NCI-H1092 treated with DMSO at 0.1 percent for 48 hours (cell line): ENCODE data around the gene RBM42.
"Not testable (repeated sequence)": the region's sequence is repeated elsewhere in the genome, so short reads cannot be mapped to it uniquely, and the experiment has no call there.

Source experiments
- DNase-seq: peaks from one replicate; lab custom pipeline; 2025; lab: John Stamatoyannopoulos, UW

The RBM42 gene

GRCh38 chr19:35654828-35655227, 26.0 kb downstream of the RBM42 start:
- not testable (repeated sequence) for DNase-seq

GRCh38 chr19:35655600-35655999, 26.8 kb downstream of the RBM42 start:
- no peak for DNase-seq

GRCh38 chr19:35656700-35657099, 27.9 kb downstream of the RBM42 start:
- no peak for DNase-seq

- no peak for DNase-seq
Measured at GRCh38 chr19:35657904-35658700, 29.3 kb downstream of the RBM42 start.

GRCh38 chr19:35661995-35662340, 33.1 kb downstream of the RBM42 start:
- DNase-seq, result no peak

- DNase-seq, result no peak
Measured at GRCh38 chr19:35663981-35664380, 35.1 kb downstream of the RBM42 start.

- DNase-seq, result no peak
Measured at GRCh38 chr19:35665157-35665556, 36.3 kb downstream of the RBM42 start.

GRCh38 chr19:35665604-35666003, 36.8 kb downstream of the RBM42 start:
- DNase-seq, result no peak

- no peak for DNase-seq
Measured at GRCh38 chr19:35666251-35666913, 37.5 kb downstream of the RBM42 start, which contains the start of gene UPK1A. Gene UPK1A, plus strand, starts transcription at chr19:35666517. Its CDS starts 296 bp downstream, at chr19:35666813.

- DNase-seq, result no peak
Measured at GRCh38 chr19:35669566-35669965, 40.7 kb downstream of the RBM42 start.

- no peak for DNase-seq
Measured at GRCh38 chr19:35669974-35670373, 41.1 kb downstream of the RBM42 start.

- DNase-seq, result no peak
Measured at GRCh38 chr19:35670686-35671085, 41.9 kb downstream of the RBM42 start.

GRCh38 chr19:35671818-35672217, 43.0 kb downstream of the RBM42 start:
- no peak for DNase-seq

- DNase-seq, result no peak
Measured at GRCh38 chr19:35673121-35673804, 44.4 kb downstream of the RBM42 start.

- no peak for DNase-seq
Measured at GRCh38 chr19:35675589-35676140, 46.8 kb downstream of the RBM42 start.
